Liver (tissue), 9 donors: ENCODE measurements around the gene ERC2. TPM values are rescaled to one million over a fixed set of nuclear protein-coding genes. Genes with fewer than 3 reads are reported as not detected.

Experiments
- DNase-seq: peaks from one replicate; pipeline ENCODE4 v3.0.0-alpha.2; 2017; ENCODE audit warnings: low spot score
- H3K27ac ChIP-seq, 2 donors: one replicate each; pipeline ENCODE4 v1.7.0; 2013; ENCODE audit warnings: inconsistent platforms in 2 of 2, low read length in 2 of 2, control low read depth in 1 of 2, low read depth in 1 of 2, mild to moderate bottlenecking in 1 of 2
- H3K27me3 ChIP-seq, 4 donors: one replicate each; pipeline versions ENCODE4 v1.6.1 to v1.7.0; 2013; ENCODE audit warnings: low read length in 3 of 4, inconsistent platforms in 1 of 4, mild to moderate bottlenecking in 1 of 4, moderate library complexity in 1 of 4; ENCODE audit not compliant: control insufficient read depth in 4 of 4, insufficient read depth in 4 of 4
- H3K36me3 ChIP-seq, 4 donors: one replicate each; pipeline versions ENCODE4 v1.6.1 to v1.7.0; 2013; ENCODE audit warnings: low read length in 3 of 4, mild to moderate bottlenecking in 3 of 4, low read depth in 1 of 4, moderate library complexity in 1 of 4; ENCODE audit not compliant: control insufficient read depth in 4 of 4, insufficient read depth in 3 of 4
- H3K4me1 ChIP-seq, 4 donors: one replicate each; pipeline versions ENCODE4 v1.6.1 to v1.7.0; 2013; ENCODE audit warnings: low read length in 3 of 4, mild to moderate bottlenecking in 3 of 4, moderate library complexity in 1 of 4; ENCODE audit not compliant: control insufficient read depth in 4 of 4, insufficient read depth in 4 of 4
- H3K4me3 ChIP-seq, 3 donors: one replicate each; pipeline versions ENCODE4 v1.6.1 to v1.7.0; 2013; ENCODE audit warnings: low read length in 3 of 3, control low read depth in 1 of 3, low read depth in 1 of 3, mild to moderate bottlenecking in 1 of 3
- H3K9ac ChIP-seq, 2 donors: one replicate each; pipeline ENCODE4 v1.7.0; 2013; ENCODE audit warnings: low read length in 2 of 2, mild to moderate bottlenecking in 2 of 2, moderate library complexity in 2 of 2, control low read depth in 1 of 2, low read depth in 1 of 2
- H3K9me3 ChIP-seq, 4 donors: one replicate each; pipeline versions ENCODE4 v1.6.1 to v1.7.0; 2013; ENCODE audit warnings: low read length in 3 of 4; ENCODE audit not compliant: control insufficient read depth in 4 of 4
- ATF3 ChIP-seq: IDR thresholded peaks from 2 replicates; pipeline ENCODE4 v1.6.1; 2016; ENCODE audit warnings: antibody characterized with exemption
- CTCF ChIP-seq: fragments of 150-350 bp; IDR thresholded peaks from 2 replicates; pipeline ENCODE4 v1.5.1; 2017; ENCODE audit warnings: improper control_type of control experiment, low read depth, low read length; ENCODE audit not compliant: missing input control
- FOXA1 ChIP-seq: IDR thresholded peaks from 2 replicates; pipeline ENCODE4 v1.6.1; 2016; ENCODE audit warnings: antibody characterized with exemption
- HNF4A ChIP-seq, 2 donors: conservative IDR thresholded peaks; 2 replicates each; pipeline ENCODE4 v1.6.1; 2016; ENCODE audit warnings: antibody characterized with exemption in 2 of 2, mild to moderate bottlenecking in 2 of 2
- HNF4G ChIP-seq: IDR thresholded peaks from 2 replicates; pipeline ENCODE4 v1.6.1; 2016; ENCODE audit warnings: antibody characterized with exemption
- JUND ChIP-seq, 2 donors: IDR thresholded peaks; 2 replicates each; pipeline ENCODE4 v1.6.1; 2016; ENCODE audit warnings: antibody characterized with exemption in 2 of 2
- NR2F2 ChIP-seq: IDR thresholded peaks from 2 replicates; pipeline ENCODE4 v1.6.1; 2016; ENCODE audit warnings: antibody characterized with exemption
- SP1 ChIP-seq: IDR thresholded peaks from 2 replicates; pipeline ENCODE4 v1.6.1; 2018; ENCODE audit warnings: antibody characterized with exemption, mild to moderate bottlenecking
- TAF1 ChIP-seq: conservative IDR thresholded peaks from 2 replicates; pipeline ENCODE4 v1.6.1; 2016; ENCODE audit warnings: antibody characterized with exemption, mild to moderate bottlenecking
- YY1 ChIP-seq: IDR thresholded peaks from 2 replicates; pipeline ENCODE4 v1.6.1; 2016; ENCODE audit warnings: antibody characterized with exemption, mild to moderate bottlenecking
- WGBS: extraction: QIAGEN DNeasy Blood & Tissue Kit; methylation state at CpG from one replicate; pipeline ENCODE4 v1.1.7; 2013; 5-methylcytosine and 5-hydroxymethylcytosine counted together
- polyA plus RNA-seq, 2 donors: library from polyadenylated mRNA; stranded (reverse) in 1 of 2; unstranded in 1 of 2; fragments of 200-250 nt in 1 of 2; fragments of >200 nt in 1 of 2; fragmentation: Nextera tagmentation in 1 of 2; extraction: Ambion mirVana in 1 of 2; gene quantifications; one replicate each; pipeline versions ENCODE4 v1.2.1 to v1.2.3, GENCODE V29; 2013 to 2015
- total RNA-seq, 2 donors: library from RNA; depleted of rRNA; stranded (reverse); fragments of >200 nt; gene quantifications; one replicate each; pipeline ENCODE4 v1.2.3, GENCODE V29; 2014
- TF ChIP-seq, protein P1 (sequence below): IDR thresholded peaks from 2 replicates; pipeline ENCODE4 v1.6.1; 2016; ENCODE audit warnings: antibody characterized with exemption, mild to moderate bottlenecking
- TF ChIP-seq, protein P2 (sequence below): IDR thresholded peaks from 2 replicates; pipeline ENCODE4 v1.6.1; 2016; ENCODE audit warnings: antibody characterized with exemption
- TF ChIP-seq, protein P3 (sequence below): IDR thresholded peaks from 2 replicates; pipeline ENCODE4 v1.6.1; 2016; ENCODE audit warnings: antibody characterized with exemption
- donor health status: healthy.
- donor health status: healthy.
- donor health status: healthy.
- donor health status: healthy.
- donor health status: healthy.

The ERC2 gene
- total and polyA plus RNA-seq, 4 donors: 0.14 to 0.25 TPM; not detected in 2

- Histone ChIP-seq H3K4me1 (no peaks in the 10 kb centered on the region), H3K27ac (no peak overlapping the region), H3K4me3 (no peak overlapping the region), H3K36me3 (no peaks in the 10 kb centered on the region), H3K9me3 (no peaks in the 10 kb centered on the region), H3K27me3 (no peaks in the 10 kb centered on the region), H3K9ac (no peak overlapping the region)
- no peak for TF ChIP-seq HNF4A (conservative IDR thresholded peaks at IDR 0.05)
- no peak for TF ChIP-seq TAF1
- no peak for TF ChIP-seq YY1
- 86% methylated on average over 8 of the region's 8 CpGs for WGBS
- no peak for DNase-seq
Observed at GRCh38 chr3:55579496-55579895, 888.8 kb downstream of the ERC2 start.

DNA sequence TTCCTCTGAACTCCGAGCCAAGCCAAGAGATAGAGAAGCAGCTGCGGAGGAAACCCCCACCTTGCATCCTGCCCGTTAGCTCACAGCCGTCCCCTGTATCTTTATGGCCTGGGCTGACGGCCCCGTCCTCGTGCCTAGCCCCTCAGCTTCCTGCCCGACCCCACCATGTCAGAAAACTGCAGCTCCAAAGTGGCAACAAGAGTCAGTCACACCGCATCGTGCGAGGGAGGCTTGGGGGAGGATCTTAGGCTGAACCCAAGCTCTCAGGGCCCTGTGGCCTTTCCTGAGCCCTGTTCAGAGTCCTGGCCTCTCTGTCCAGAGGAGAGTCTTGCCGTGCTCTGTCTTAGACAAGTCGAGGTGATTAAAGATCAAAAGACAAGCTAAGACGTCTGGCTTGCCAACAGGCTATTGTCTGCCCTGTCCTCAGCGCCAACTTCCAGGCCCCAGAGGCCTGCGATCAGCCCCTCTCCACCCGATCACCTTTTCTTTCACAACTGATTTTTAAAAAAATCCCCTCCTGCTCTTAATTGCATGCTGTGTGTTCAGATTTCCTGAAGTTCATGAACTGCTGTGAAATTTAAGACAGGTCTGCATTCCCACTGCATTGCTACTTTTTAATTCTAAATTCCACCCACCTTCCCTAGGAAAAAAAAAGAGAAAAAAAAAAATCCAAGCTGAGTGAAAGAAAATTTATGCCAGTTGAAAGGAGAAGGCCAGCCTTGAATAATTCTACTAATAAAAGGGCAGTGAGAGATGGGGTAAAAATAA is 891.5 kb downstream of the ERC2 start:
- H3K27me3 ChIP-seq: no peaks in the 10 kb centered on the region
- 79% methylated on average over 17 of the region's 17 CpGs for WGBS
- no peaks in the 10 kb centered on the region for H3K4me1 ChIP-seq
- H3K9ac ChIP-seq: no peak overlapping the region
- H3K27ac ChIP-seq: no peak overlapping the region
- H3K36me3 ChIP-seq: no peaks in the 10 kb centered on the region
- TF ChIP-seq, protein P1, sequence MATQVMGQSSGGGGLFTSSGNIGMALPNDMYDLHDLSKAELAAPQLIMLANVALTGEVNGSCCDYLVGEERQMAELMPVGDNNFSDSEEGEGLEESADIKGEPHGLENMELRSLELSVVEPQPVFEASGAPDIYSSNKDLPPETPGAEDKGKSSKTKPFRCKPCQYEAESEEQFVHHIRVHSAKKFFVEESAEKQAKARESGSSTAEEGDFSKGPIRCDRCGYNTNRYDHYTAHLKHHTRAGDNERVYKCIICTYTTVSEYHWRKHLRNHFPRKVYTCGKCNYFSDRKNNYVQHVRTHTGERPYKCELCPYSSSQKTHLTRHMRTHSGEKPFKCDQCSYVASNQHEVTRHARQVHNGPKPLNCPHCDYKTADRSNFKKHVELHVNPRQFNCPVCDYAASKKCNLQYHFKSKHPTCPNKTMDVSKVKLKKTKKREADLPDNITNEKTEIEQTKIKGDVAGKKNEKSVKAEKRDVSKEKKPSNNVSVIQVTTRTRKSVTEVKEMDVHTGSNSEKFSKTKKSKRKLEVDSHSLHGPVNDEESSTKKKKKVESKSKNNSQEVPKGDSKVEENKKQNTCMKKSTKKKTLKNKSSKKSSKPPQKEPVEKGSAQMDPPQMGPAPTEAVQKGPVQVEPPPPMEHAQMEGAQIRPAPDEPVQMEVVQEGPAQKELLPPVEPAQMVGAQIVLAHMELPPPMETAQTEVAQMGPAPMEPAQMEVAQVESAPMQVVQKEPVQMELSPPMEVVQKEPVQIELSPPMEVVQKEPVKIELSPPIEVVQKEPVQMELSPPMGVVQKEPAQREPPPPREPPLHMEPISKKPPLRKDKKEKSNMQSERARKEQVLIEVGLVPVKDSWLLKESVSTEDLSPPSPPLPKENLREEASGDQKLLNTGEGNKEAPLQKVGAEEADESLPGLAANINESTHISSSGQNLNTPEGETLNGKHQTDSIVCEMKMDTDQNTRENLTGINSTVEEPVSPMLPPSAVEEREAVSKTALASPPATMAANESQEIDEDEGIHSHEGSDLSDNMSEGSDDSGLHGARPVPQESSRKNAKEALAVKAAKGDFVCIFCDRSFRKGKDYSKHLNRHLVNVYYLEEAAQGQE: no peak
- TF ChIP-seq YY1: no peak
- no peak for TF ChIP-seq SP1
- TF ChIP-seq HNF4G: no peak
- no peak for TF ChIP-seq NR2F2
- TF ChIP-seq ATF3: no peak
- TF ChIP-seq, protein P2, sequence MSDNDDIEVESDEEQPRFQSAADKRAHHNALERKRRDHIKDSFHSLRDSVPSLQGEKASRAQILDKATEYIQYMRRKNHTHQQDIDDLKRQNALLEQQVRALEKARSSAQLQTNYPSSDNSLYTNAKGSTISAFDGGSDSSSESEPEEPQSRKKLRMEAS: no peak
- no peak for TF ChIP-seq CTCF
- TF ChIP-seq JUND (IDR thresholded peaks at IDR 0.05): no peak
- TF ChIP-seq, protein P3, sequence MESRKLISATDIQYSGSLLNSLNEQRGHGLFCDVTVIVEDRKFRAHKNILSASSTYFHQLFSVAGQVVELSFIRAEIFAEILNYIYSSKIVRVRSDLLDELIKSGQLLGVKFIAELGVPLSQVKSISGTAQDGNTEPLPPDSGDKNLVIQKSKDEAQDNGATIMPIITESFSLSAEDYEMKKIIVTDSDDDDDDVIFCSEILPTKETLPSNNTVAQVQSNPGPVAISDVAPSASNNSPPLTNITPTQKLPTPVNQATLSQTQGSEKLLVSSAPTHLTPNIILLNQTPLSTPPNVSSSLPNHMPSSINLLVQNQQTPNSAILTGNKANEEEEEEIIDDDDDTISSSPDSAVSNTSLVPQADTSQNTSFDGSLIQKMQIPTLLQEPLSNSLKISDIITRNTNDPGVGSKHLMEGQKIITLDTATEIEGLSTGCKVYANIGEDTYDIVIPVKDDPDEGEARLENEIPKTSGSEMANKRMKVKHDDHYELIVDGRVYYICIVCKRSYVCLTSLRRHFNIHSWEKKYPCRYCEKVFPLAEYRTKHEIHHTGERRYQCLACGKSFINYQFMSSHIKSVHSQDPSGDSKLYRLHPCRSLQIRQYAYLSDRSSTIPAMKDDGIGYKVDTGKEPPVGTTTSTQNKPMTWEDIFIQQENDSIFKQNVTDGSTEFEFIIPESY: no peak
- TF ChIP-seq FOXA1: no peak
- TF ChIP-seq TAF1: no peak
- no peak overlapping the region for H3K4me3 ChIP-seq
- DNase-seq: no peak
- H3K9me3 ChIP-seq: no peaks in the 10 kb centered on the region
